KOPT-K1 (cell line): ENCODE results near the gene PRR12.
"Not testable (repeated sequence)": the region's sequence is repeated elsewhere in the genome, so short reads cannot be mapped to it uniquely, and the experiment has no call there.

Experiments
- H3K27ac ChIP-seq: fragments of 200-600 bp; sonication (generic); 2 replicates; pipeline ENCODE4 v1.5.1; 2016; ENCODE audit warnings: antibody characterized with exemption, mild to moderate bottlenecking, low read depth, low read length; ENCODE audit not compliant: poor library complexity, severe bottlenecking
- H3K36me3 ChIP-seq: fragments of 200-600 bp; sonication (generic); 2 replicates; pipeline ENCODE4 v1.5.1; 2017; ENCODE audit warnings: antibody characterized with exemption, mild to moderate bottlenecking, low read length, moderate library complexity; ENCODE audit not compliant: insufficient read depth
- H3K9me3 ChIP-seq: fragments of 200-600 bp; sonication (generic); 2 replicates; pipeline ENCODE4 v1.5.1; 2017; ENCODE audit warnings: antibody characterized with exemption, low read length, mild to moderate bottlenecking; ENCODE audit not compliant: insufficient read depth, poor library complexity, severe bottlenecking

PRR12 gene

DNA sequence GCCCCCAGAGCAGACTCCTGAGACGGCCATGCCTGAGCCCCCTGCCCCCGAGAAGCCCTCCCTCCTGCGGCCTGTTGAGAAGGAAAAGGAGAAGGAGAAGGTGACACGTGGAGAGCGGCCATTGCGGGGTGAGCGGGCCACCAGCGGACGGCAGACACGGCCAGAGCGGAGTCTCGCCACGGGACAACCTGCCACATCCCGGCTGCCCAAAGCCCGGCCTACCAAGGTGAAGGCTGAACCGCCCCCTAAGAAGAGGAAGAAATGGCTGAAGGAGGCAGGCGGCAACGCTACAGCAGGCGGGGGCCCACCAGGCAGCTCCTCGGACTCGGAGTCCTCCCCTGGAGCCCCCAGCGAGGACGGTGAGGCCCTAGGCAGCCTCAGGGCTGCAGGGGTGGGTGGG lies 24.9 kb downstream of the PRR12 start:
- Histone ChIP-seq H3K36me3 (peaks cover 93% of the 10 kb centered on the region), H3K9me3 (peaks cover 7% of the 10 kb centered on the region), H3K27ac (no peak overlapping the region)

DNA sequence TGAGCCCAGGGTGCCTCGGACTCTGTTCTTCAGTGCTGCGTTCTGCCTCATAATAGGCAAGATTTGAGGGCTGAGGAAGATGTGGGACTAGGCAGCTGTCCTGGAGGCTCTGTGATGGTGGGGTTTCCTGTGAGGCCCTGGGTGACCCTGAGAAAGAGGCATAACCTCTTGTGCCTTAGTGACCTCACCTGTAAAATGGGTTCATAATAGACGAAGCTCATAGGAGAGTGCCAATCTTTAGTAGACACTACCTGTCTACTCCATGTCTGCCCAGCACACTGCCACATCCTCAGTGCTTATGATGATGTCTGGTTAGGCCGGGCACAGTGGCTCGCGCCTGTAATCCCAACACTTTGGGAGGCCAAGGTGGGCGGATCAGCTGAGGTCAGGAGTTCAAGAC lies 25.6 kb downstream of the PRR12 start:
- Histone ChIP-seq H3K36me3 (peaks cover 88% of the 10 kb centered on the region), H3K27ac (no peak overlapping the region), H3K9me3 (peaks cover 7% of the 10 kb centered on the region)

DNA sequence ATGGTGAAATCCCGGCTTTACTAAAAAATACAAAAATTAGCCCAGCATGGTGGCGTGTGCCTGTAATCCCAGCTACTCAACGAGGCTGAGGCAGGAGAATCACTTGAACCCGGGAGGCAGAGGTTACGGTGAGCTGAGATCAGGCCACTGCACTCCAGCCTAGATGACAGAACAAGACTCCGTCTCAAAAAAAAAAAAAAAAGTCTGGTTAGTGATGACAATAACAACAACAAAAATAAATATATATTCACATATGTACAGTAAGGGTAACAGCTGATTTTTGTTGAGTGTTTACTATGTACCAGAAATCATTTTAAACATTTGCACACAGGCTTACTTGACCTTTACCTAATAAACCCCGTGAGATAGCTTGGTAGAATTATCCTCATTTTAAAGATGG lies 26.0 kb downstream of the PRR12 start:
- Histone ChIP-seq H3K9me3 (peaks cover 7% of the 10 kb centered on the region), H3K27ac (no peak overlapping the region), H3K36me3 (peaks cover 93% of the 10 kb centered on the region)

DNA sequence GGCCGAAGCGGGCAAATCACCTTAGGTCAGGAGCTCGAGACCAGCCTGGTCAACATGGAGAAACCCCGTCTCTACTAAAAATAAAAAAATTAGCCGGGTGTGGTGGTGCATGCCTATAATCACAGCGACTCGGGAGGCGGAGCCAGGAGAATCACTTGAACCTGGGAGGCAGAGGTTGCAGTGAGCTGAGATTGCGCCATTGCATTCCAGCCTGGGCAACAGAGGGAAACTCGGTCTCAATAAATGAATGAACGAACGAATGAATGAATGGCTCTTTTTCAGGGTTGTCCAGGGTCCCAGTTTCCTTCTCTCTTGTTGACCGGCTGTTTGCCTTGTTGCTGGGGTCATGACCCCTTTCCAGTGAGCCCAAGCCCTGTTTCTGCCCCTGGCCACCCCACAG lies 26.9 kb downstream of the PRR12 start:
- H3K36me3 ChIP-seq = peaks cover 87% of the 10 kb centered on the region
- H3K9me3 ChIP-seq, H3K27ac ChIP-seq: not testable (repeated sequence)

DNA sequence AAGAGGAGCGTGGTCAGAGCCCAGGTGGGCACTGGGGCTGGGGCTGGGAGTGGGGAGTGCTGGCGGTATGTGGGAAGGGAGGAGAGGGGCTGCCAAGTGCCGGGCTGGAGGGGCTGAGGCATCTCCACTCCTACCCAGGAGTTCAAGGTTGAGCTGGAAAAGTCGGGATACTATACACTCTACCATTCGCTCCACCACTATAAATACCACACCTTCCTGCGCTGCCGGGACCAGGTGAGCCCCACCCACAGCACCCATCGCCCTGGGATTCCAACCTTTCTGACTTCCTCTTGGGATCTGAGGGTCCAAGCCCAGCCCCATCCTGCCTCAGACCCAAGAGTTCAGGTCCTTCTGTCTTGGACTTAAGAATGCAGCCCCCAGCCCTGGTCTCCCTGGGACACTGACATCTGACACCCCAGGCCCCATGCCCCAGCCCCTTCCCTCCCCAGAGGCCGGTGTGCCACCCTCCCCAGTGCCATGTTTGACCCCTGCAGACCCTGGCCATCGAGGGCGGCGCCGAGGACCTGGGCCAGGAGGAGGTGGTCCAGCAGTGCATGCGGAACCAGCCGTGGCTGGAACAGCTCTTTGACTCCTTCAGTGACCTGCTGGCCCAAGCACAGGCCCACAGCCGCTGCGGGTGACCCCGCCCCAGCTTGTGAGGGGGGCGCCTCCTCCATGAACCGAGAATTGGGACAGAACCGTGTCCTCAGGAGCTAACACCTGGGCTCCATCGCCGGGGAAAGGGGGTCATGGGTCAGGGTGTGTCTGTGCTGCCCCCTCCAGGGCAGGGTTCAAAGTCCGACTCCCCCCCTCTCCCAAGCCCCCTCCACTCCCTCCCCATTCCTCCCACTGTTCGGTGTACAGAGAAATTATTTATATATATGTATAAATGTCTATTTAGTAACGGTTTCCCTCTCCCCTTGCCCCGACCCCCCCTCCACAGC lies 34.3 kb downstream of the PRR12 start:
- no peaks in the 10 kb centered on the region for H3K9me3 ChIP-seq
- H3K27ac ChIP-seq = no peak overlapping the region
- peaks cover 77% of the 10 kb centered on the region for H3K36me3 ChIP-seq

DNA sequence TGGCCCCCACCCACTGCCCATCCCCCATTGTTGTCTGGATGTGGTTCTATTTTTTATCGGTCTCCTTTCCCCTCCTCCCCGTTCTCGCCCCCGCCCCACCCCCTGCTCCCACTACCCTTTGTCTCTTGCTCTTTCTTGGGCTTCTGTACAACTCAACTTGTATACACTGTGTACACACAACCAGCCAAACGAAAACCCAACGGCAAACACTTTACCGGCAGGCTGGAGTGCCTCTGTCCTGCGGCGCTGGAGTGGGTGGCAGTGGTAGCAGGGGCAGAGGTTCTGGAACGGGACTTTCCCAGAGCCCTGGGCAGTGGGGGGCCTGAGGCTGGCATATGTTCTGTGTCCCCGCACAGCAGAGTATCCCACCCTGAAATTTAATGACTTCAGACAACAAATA lies 35.2 kb downstream of the PRR12 start:
- no peaks in the 10 kb centered on the region for H3K9me3 ChIP-seq
- no peak overlapping the region for H3K27ac ChIP-seq
- peaks cover 71% of the 10 kb centered on the region for H3K36me3 ChIP-seq

DNA sequence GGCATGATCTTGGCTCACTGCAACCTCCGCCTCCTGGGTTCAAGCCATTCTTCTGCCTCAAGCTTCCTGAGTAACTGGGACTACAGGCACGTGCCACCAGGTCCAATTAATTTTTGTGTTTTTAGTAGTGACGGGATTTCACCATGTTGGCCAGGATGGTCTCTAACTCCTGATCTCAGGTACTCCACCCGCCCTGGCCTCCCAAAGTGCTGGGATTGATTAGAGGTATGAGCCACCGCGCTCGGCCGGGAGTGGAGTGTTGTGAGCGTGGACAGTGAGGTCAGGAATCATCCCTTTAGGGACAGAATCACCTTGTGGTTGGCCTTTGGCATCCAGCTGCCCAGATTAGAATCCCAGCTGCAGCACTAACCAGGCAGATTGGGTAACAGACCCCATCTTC lies 38.7 kb downstream of the PRR12 start:
- Histone ChIP-seq H3K36me3 (peaks cover 46% of the 10 kb centered on the region), H3K27ac (no peak overlapping the region), H3K9me3 (no peaks in the 10 kb centered on the region)

DNA sequence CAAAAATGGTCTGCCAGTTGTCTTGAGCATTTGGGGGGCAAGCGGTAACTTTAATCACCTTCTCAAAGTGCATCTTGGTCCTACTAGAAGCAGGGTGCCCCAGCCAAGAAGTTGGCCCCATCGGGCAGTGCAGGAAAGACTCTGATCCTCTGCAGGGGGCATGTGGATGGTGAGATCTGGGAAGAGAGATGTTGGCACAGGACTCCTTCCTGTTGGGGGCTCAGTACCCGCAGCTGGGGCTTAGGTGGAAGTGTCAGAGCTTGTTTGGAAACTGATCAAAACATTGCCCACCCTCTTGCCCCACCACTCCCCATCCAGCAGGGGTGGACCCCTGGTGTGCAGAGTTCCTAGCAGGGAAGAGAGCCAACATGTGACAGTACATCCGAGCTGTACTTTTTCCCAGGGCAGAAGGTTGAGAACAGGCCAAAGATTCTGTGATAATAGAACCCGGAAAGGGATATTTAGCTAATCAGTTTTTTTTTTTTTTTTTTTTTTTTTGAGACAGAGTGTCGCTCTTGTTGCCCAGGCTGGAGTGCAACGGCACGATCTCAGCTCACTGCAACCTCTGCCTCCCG lies 40.1 kb downstream of the PRR12 start:
- no peak overlapping the region for H3K27ac ChIP-seq
- no peaks in the 10 kb centered on the region for H3K9me3 ChIP-seq
- peaks cover 34% of the 10 kb centered on the region for H3K36me3 ChIP-seq

DNA sequence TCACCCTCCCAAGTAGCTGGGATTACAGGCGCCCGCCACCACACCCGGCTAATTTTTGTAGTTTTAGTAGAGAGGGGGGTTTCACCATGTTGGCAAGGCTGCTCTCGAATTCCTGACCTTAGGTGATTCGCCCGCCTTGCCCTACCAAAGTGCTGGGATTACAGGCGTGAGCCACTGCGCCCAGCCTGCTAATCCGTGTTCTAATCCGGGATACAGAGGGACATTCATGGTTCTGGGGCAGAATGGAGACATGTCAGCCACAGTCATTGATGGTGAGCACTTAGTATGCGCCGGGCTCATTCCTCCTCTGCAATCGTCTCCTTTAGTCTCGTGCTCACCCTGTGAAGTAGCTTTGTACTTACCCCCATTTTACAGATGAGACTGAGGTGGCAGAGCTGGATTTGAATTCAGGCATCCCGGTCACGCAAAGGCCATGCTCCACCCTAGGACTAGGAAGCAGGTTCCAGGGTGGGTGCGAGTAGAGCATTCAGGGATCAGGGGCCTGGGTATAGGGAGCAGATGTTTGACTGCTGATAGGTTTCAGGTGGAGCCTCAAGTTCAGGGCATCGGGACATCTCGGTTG lies 40.7 kb downstream of the PRR12 start:
- Histone ChIP-seq H3K36me3 (peaks cover 28% of the 10 kb centered on the region), H3K9me3 (no peaks in the 10 kb centered on the region), H3K27ac (no peak overlapping the region)

DNA sequence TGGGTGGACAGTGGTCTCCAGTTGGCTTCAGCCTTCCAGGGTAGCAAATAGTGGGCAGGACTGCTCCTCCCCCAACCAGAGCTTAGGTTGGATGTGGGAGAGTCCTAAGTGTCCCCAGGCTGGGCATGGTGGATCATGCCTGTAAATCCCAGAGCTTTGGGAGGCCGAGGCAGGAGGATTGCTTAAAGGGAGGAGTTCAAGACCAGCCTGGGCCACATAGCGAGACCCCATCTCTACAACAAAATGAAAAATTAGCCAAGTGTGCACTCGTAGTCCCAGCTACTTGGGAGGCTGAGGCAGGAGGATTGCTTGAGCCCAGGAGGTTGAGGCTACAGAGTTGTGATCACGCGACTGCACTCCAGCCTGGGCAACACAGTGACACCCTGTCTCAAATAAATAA lies 41.6 kb downstream of the PRR12 start:
- no peak overlapping the region for H3K27ac ChIP-seq
- no peaks in the 10 kb centered on the region for H3K9me3 ChIP-seq
- H3K36me3 ChIP-seq = peaks cover 20% of the 10 kb centered on the region; the same call in 1 of the 2 replicates

DNA sequence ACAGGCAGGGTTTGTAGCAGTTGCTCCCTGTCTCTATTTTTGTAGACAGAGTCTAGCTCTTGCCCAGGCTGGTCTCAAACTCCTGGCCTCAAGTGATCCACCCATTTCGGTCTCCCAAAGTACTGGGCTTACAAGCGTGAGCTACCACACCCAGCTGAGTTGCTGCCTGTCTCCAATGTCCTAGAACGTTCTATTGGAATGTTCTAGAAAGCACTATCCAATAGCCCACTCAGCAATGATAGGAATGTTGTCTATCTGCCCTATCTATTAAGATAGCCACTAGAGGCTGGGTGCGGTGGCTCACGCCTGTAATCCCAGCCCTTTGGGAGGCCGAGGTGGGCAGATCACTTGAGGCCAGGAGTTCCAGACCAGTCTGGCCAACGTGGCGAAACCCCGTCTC lies 42.3 kb downstream of the PRR12 start:
- H3K27ac ChIP-seq, H3K9me3 ChIP-seq: not testable (repeated sequence)

DNA sequence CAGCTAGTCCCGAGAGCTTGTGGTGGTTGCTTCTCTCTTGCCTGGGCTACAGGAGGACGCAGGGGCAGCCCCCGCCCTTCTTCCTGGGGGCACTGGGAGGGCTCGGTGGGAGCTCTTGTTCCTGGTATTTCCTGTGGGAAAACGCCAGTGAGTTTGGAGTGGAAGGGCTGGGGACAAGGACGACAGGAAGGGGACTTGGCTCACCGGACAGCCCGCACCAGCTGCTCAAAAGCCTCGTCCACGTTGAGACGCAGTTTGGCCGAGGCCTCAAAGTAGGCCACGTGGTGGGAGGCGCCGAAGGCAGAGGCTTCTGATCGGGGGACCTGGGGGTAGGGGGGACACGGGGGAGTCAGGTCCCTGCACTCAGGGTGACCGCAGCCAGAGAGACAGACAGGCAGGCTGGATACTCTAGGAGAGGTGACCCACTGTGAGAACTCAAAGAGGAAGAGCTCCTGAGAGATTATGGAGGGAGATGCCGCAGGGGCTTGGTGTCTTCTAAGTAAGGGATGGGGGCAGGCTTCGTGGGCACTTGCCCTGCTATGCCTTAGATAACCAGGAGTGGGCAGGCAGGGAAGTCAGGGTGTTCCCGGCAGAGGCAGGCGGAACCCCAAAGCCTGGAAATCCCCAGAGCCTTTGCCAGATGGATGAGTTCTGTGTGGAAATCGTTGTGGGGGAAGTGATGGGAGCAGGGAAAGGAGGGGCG lies 44.7 kb downstream of the PRR12 start:
- H3K9me3 ChIP-seq = no peaks in the 10 kb centered on the region
- H3K36me3 ChIP-seq = no peaks in the 10 kb centered on the region
- no peak overlapping the region for H3K27ac ChIP-seq

More for the DNA sequence above, 42.3 kb downstream of the PRR12 start:
- peaks cover 13% of the 10 kb centered on the region; the same call in 1 of the 2 replicates for H3K36me3 ChIP-seq

DNA sequence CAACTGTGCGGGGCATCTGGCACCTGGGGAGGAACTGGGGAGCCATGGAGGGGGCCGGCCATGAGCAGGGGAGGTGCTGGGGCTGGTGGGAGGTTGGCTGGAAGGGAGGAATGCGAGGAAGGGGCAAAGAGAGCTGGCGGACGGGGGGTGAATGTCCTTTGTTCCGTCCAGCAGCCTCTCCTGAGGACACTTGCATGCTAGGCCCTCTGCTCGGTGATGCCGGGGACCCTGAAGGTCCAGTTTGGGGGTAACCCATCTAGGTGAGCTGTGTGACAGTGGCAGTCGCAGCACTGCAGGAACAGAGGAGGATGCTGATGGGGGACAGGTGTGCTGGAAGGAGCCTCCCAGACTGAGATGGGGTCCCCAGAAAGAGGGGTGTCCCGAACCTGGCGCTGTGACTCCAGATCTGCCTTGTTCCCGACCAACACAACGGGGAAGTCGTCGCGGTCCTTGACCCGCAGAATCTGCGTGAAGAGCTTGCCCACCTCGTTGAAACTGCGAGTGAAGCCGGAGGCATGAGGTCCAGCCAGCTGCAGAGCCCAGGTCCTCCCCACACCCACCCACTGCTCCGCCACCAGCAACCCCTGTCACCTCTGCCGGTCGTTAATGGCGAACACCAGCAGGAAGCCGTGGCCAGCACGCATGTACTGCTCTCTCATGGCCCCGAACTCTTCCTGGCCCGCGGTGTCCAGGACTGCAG lies 45.4 kb downstream of the PRR12 start:
- H3K27ac ChIP-seq = no peak overlapping the region
- H3K36me3 ChIP-seq = no peaks in the 10 kb centered on the region
- H3K9me3 ChIP-seq = no peaks in the 10 kb centered on the region

DNA sequence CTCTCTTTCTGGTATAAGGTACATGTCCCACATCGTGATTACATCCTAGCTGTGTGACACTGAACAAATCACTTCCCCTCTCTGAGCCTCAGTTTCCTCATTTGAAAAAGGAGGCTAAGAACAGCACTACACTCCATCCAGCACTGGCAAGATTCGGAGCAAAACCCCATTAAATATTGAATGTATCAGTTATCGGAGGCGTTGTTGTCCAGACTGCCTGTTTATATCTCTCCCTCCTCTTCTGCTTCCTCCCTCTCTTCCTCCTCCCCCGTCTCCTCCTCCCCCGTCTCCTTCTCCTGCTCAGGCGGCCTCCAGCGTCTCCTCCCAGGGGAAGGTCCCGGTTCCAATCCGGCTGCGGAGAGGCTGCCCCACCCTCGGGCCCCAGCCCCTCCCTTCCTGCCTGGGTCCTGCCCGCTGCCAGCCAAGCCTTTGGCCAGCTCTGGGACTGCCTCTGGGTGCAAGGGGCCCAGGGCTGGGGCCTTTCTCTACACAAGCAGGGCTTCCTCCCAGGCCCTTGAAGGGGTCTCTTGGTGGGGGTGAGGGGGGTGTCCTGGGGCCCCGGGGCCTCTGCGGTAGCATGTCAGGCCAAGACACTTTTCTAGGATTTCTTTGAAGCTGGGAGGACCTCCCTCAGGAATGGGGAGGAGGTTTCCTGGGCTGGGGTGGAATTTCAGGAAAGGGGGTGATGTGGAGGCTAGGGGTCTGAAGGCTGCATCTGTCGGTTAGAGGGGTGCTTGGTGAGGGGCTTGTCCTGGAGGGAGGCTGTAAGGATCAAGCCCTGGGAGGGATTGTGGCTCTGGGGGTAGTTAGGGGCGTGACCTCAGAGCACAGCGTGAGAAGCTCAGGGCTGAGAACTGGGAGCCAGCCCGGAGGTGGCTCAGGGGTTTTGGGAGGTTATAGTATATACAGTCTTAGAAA lies 47.1 kb downstream of the PRR12 start:
- Histone ChIP-seq H3K9me3 (no peaks in the 10 kb centered on the region), H3K36me3 (no peaks in the 10 kb centered on the region), H3K27ac (no peak overlapping the region)
